ENCODE measurements around the gene HSPB6. TPM values are rescaled to one million over a fixed set of nuclear protein-coding genes. Genes with fewer than 3 reads are reported as not detected.

The HSPB6 gene
- total and polyA plus RNA-seq, 2 of the 8 experiments (the other 6 are each of a cell fraction or from before 2014, with no cell fraction given): 0.91 TPM; not detected in 1

GRCh38 chr19:35780058-35780457 is 23.2 kb upstream of the HSPB6 start:
- Histone ChIP-seq H4K5ac (ENCODE audit: insufficient read length, low read depth, low read length) (no peak overlapping the region), H3K27ac (ENCODE audit: low read depth, low read length) (no peak overlapping the region), H3K79me1 (ENCODE audit: low read depth, low read length) (no peaks in the 10 kb centered on the region; the same call in 1 of the 2 replicates), H3K9ac (replicated peaks in 1 of 4; ENCODE audit: extremely low read depth in 1 of 4, low read depth in 3 of 4, low read length in 3 of 4) (no peak overlapping the region), H3K27me3 (replicated peaks in 1 of 4; ENCODE audit: control insufficient read depth in 3 of 4, extremely low read depth in 1 of 4, insufficient read depth in 3 of 4, low read length in 3 of 4) (peaks cover 0 to 9% (median 7%) of the 10 kb centered on the region in 4 experiments; a peak in 3 of 7 replicates), H3K23me2 (ENCODE audit: low read depth, low read length) (peaks cover 12% of the 10 kb centered on the region), H2AK5ac (ENCODE audit: low read depth, low read length) (no peak overlapping the region), H3K14ac (ENCODE audit: insufficient read length) (no peak overlapping the region), H2BK5ac (ENCODE audit: low read depth, low read length) (no peak overlapping the region), H3K79me2 (ENCODE audit: control insufficient read depth in 1 of 2, insufficient read depth in 2 of 2, low read length in 2 of 2) (no peaks in the 10 kb centered on the region), H2BK15ac (ENCODE audit: low read length) (no peak overlapping the region), H3K9me3 (ENCODE audit: insufficient read depth in 2 of 2, low read depth in 1 of 2, low read length in 1 of 2) (no peaks in the 10 kb centered on the region), H2BK120ac (replicated peaks; ENCODE audit: low read depth, low read length) (no peak overlapping the region), H4K20me1 (replicated peaks in 1 of 2; ENCODE audit: control insufficient read depth in 1 of 2, insufficient read depth in 2 of 2, low read length in 2 of 2) (peaks cover 0 to 7% of the 10 kb centered on the region in 2 experiments), H3K4me3 (ENCODE audit: extremely low read depth in 1 of 4, insufficient read depth in 2 of 4, low read depth in 3 of 4, low read length in 4 of 4) (no peak overlapping the region), H3K18ac (ENCODE audit: extremely low read depth, low read length) (no peak overlapping the region), H3K4me1 (replicated peaks in 1 of 4; ENCODE audit: control insufficient read depth in 3 of 4, insufficient read depth in 4 of 4, low read length in 3 of 4) (peaks cover 0 to 33% (median 21%) of the 10 kb centered on the region in 4 experiments; a peak in 6 of 7 replicates), H3K4me2 (ENCODE audit: insufficient read depth in 1 of 2, low read depth in 2 of 2, low read length in 2 of 2) (no peak overlapping the region), H2BK20ac (ENCODE audit: low read length) (no peak overlapping the region), H2BK12ac (ENCODE audit: low read depth, low read length) (no peak overlapping the region), H3K56ac (replicated peaks; ENCODE audit: insufficient read length, low read depth, low read length) (no peak overlapping the region), H3K4ac (replicated peaks; ENCODE audit: insufficient read length, low read depth, low read length) (no peak overlapping the region), H3K23ac (ENCODE audit: insufficient read length) (no peak overlapping the region), H2AFZ (ENCODE audit: low read length) (no peak overlapping the region), H4K91ac (replicated peaks; ENCODE audit: insufficient read length, low read length) (no peak overlapping the region), H3K36me3 (ENCODE audit: control insufficient read depth in 2 of 4, insufficient read depth in 4 of 4, low read length in 3 of 4) (no peaks in the 10 kb centered on the region), H4K8ac (ENCODE audit: extremely low read depth, insufficient read depth, low read length) (no peak overlapping the region)
- WGBS, 2 experiments (ENCODE audit: extremely low coverage in 1 of 2, insufficient coverage in 1 of 2, insufficient read length in 1 of 2, insufficient replicate concordance in 2 of 2, low coverage in 1 of 2, low lambda C conversion rate in 2 of 2, missing lambda C conversion rate in 1 of 2): 88% methylated on average over 16 of the region's 16 CpGs; no CpG with 5 or more reads in 1 of the 2 experiments
- no peak for TF ChIP-seq CHD2 (IDR thresholded peaks at IDR 0.05; ENCODE audit: low read length)
- TF ChIP-seq SIRT6 (IDR thresholded peaks at IDR 0.05; ENCODE audit: low read length): no peak
- no peak for TF ChIP-seq CBX8 (IDR thresholded peaks at IDR 0.05; ENCODE audit: borderline replicate concordance, low read depth, low read length)
- TF ChIP-seq TCF12 (IDR thresholded peaks at IDR 0.05; ENCODE audit: low read depth, low read length): no peak
- TF ChIP-seq JUN (IDR thresholded peaks at IDR 0.05; ENCODE audit: low read depth, low read length): no peak
- no peak for TF ChIP-seq ATF3 (IDR thresholded peaks at IDR 0.05; ENCODE audit: insufficient read depth, low read depth, low read length)
- no peak for TF ChIP-seq SIX5 (IDR thresholded peaks at IDR 0.05; ENCODE audit: low read depth, low read length)
- no peak for TF ChIP-seq KDM5A (IDR thresholded peaks at IDR 0.05; ENCODE audit: low read length)
- no peak for TF ChIP-seq EP300 (IDR thresholded peaks at IDR 0.05; ENCODE audit: borderline replicate concordance in 1 of 2, low read depth in 2 of 2, low read length in 2 of 2)
- DNase-seq (ENCODE audit: low read depth in 1 of 2, low spot score in 2 of 2) (no peak), FAIRE-seq (no peak)
- CTCF ChIA-PET (ENCODE audit: partially characterized antibody): interaction anchor here (1.5 kb wide), 1 partner anchor 32 kb away, joined by 4 read pairs; the partner anchor contains the start of gene LIN37
- POLR2A ChIA-PET (ENCODE audit: partially characterized antibody): no interaction called here

Measured in H1 (cell line).